ENCODE measurements around the gene FGF16. TPM values are rescaled to one million over a fixed set of nuclear protein-coding genes. Genes with fewer than 3 reads are reported as not detected.

FGF16 gene
- total RNA-seq, 4 donors from 2014 or later: 0.31 TPM; not detected in 3

DNA sequence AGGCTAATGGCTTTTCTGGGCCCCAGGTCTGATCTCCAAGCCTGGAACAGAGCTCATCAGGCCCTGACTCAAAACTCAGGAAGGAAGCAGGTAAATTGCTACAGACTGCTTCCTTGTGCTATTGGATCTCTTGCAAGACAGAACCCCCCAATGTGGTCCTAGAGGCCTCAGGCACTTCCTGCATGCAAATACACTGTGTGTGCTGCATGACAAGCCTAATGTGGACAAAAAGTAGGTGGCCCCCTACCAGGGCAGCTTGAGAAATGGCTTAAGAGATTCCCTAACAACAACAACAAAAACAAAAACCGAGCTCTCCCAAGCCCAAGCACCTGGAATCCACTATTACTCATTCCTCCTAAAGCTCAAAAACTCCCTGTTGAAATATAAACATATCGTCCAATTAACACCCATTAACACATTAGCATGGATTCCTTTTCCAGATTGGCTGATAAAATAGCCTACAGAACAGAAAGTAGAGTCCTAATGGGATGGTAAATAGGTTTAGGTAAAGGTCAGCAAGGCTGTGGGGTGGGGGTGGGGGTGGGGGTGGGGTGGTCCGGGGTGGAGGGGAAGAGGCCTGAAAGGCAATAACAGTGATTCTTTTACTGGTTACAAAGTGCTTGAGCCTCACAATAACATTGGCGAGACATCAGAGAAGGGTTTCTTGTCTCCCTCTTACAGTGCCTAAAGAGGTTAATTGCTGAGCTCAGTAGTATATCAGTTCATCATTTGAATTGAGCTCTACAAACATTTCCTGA lies 24.1 kb upstream of the FGF16 start:
- TF ChIP-seq, protein P1, sequence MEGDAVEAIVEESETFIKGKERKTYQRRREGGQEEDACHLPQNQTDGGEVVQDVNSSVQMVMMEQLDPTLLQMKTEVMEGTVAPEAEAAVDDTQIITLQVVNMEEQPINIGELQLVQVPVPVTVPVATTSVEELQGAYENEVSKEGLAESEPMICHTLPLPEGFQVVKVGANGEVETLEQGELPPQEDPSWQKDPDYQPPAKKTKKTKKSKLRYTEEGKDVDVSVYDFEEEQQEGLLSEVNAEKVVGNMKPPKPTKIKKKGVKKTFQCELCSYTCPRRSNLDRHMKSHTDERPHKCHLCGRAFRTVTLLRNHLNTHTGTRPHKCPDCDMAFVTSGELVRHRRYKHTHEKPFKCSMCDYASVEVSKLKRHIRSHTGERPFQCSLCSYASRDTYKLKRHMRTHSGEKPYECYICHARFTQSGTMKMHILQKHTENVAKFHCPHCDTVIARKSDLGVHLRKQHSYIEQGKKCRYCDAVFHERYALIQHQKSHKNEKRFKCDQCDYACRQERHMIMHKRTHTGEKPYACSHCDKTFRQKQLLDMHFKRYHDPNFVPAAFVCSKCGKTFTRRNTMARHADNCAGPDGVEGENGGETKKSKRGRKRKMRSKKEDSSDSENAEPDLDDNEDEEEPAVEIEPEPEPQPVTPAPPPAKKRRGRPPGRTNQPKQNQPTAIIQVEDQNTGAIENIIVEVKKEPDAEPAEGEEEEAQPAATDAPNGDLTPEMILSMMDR (IDR thresholded peaks at IDR 0.05): no peak
- ATAC-seq (ENCODE audit: low FRiP score) (no peak), DNase-seq (ENCODE audit: low spot score) (no peak)

DNA sequence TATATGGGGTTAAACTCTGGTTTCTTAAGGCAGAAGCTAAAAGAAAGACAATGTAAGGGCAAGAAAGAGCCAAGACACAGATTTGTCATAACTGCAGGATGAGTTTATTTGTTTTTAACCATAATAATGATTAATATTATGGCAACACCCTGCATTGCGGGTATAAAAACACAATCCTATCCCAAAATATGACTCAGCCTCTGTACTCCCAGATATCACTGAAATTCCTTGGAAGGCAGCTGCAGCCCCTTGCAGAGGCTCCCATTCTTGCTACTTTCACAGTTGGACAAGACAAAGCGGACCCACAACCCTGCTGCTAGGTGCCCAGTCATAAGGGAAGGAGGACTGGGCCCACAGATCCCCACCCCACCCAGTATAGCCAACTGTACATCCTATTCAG lies 20.4 kb upstream of the FGF16 start:
- TF ChIP-seq, protein P1 (IDR thresholded peaks at IDR 0.05): no peak
- ATAC-seq (ENCODE audit: low FRiP score): peak; percentile 43
- no peak for DNase-seq (ENCODE audit: low spot score)

DNA sequence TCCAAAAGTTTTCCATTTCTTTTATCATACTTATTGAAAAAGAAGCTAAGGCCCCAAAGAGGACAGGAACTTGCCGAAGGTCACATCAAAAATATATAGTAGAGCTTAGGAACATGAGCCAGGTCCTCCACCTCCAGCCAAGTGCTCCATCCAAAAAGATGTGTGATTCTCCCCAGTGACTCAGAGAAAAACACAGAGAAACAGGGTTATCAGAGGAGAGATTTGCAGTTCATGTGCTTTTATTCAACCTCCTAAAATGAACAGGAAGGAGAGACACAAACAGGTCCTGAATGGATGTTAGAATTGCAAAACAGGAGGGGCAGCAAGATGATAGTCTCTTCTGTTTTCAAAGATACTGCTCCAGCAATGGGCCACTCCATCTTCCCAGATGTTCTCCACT lies 19.6 kb upstream of the FGF16 start:
- DNase-seq (ENCODE audit: low spot score): no peak
- no peak for ATAC-seq (ENCODE audit: low FRiP score)
- TF ChIP-seq, protein P1 (IDR thresholded peaks at IDR 0.05): no peak

DNA sequence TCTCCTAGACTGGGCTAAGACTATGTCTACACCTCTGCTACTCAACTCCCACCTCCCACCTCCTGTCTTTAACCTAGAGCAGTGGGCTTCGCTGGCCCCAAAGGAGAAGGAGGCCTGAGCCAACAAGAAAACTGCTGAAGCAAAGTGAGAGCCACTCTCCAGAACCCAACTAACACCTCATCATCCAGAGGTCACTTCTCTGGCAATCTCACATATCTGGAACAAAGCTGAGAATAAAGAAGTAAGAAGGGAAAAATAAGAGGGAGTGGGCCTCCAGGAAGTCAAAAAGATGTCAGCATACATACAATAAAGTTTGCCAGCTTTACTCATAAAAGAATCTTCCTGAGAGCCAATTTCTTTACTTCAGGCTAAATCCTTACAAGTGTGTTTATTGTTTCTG lies 18.6 kb upstream of the FGF16 start:
- DNase-seq (ENCODE audit: low spot score) (no peak), ATAC-seq (ENCODE audit: low FRiP score) (no peak)
- TF ChIP-seq, protein P1 (IDR thresholded peaks at IDR 0.05): no peak

DNA sequence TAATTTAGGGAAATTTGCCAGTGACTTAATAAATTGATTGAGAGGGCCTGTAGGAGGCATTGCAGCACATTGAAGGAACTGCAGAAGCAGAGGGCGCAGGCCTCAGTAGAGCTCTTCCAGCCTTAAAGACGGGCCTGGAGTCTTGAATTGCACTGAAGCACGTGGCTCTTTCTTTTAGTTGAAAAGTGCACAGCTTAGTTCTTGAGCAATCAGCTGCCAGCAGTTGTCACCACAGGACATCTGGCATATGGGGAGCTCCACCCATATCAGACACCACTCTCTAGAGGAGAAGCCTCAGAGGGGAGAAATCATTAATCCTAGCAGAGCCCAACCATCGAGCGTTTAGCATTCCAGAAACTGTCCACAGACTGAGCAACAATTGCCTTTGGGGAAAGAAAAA lies 16.0 kb upstream of the FGF16 start:
- DNase-seq (ENCODE audit: low spot score) (no peak), ATAC-seq (ENCODE audit: low FRiP score) (no peak)
- TF ChIP-seq, protein P1 (IDR thresholded peaks at IDR 0.05): no peak

DNA sequence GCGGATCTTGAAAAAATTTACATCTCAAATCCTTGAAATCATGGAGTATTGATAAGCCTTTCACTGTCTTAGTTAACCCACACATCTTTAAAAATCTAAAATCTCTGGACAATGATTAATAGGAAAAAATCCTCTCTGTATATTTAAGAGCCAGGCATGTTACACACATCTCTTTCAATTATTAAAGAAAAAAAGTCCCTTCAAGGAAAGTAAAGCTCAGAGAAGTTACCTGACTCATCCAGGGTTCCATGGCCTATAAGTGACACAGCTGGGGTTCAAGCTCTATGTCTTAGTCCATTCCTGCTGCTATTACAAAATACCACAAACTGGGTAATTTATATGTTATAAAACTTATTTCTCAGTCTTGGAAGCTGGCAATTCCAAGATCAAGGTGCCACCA lies 14.2 kb upstream of the FGF16 start:
- ATAC-seq (ENCODE audit: low FRiP score): no peak
- DNase-seq (ENCODE audit: low spot score): no peak
- TF ChIP-seq, protein P1 (IDR thresholded peaks at IDR 0.05): no peak

DNA sequence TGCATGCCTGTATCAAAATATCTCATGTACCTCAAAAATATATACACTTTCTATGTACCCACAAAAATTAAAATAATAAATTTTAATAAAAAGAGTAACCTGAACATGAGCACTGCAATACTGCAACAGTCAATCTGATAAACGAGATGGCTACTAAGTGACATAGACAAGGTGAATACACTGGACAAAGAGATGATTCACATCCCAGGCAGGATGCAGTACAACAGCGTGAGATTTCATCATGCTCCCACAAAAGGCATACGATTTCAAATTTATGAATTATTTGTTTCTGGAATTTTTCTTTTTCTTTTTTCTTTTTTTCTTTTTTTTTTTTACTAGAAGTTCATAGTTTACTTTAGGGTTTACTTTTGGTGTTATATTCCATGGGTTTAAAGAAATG lies 12.2 kb upstream of the FGF16 start:
- no peak for ATAC-seq (ENCODE audit: low FRiP score)
- TF ChIP-seq, protein P1 (IDR thresholded peaks at IDR 0.05): no peak
- no peak for DNase-seq (ENCODE audit: low spot score)

Data from omental fat pad (tissue), 4 donors.